GM19455 (cell line): ENCODE results near the gene SFMBT1.

Source experiments
- ATAC-seq: cut with Tn5 transposase; IDR thresholded peaks from one replicate; pipeline ENCODE4 v1.9.1; 2021; ENCODE audit not compliant: unreplicated experiment

The SFMBT1 gene

GRCh38 chr3:52890735-52891134 lies 155.1 kb downstream of the SFMBT1 start:
- ATAC-seq: no peak

- ATAC-seq: no peak
Observed at GRCh38 chr3:52889901-52890300, 156.0 kb downstream of the SFMBT1 start.

GRCh38 chr3:52887166-52887565 lies 158.7 kb downstream of the SFMBT1 start:
- no peak for ATAC-seq

- ATAC-seq: no peak
Observed at GRCh38 chr3:52886049-52886730, 159.7 kb downstream of the SFMBT1 start.

- no peak for ATAC-seq
Observed at GRCh38 chr3:52882377-52882776, 163.5 kb downstream of the SFMBT1 start.

GRCh38 chr3:52881871-52882270 lies 164.0 kb downstream of the SFMBT1 start:
- ATAC-seq: no peak

- no peak for ATAC-seq
Observed at GRCh38 chr3:52880474-52880873, 165.4 kb downstream of the SFMBT1 start.

GRCh38 chr3:52880047-52880446 lies 165.8 kb downstream of the SFMBT1 start:
- ATAC-seq: no peak

GRCh38 chr3:52879581-52879980 lies 166.3 kb downstream of the SFMBT1 start:
- no peak for ATAC-seq

GRCh38 chr3:52879090-52879489 lies 166.8 kb downstream of the SFMBT1 start:
- no peak for ATAC-seq

GRCh38 chr3:52877085-52877484 lies 168.8 kb downstream of the SFMBT1 start:
- no peak for ATAC-seq

GRCh38 chr3:52874864-52875587 lies 170.8 kb downstream of the SFMBT1 start:
- no peak for ATAC-seq

GRCh38 chr3:52874160-52874701 lies 171.6 kb downstream of the SFMBT1 start:
- ATAC-seq: no peak

GRCh38 chr3:52873433-52874159 lies 172.3 kb downstream of the SFMBT1 start:
- no peak for ATAC-seq

- no peak for ATAC-seq
Observed at GRCh38 chr3:52872245-52872644, 173.6 kb downstream of the SFMBT1 start.

GRCh38 chr3:52871761-52872160 lies 174.1 kb downstream of the SFMBT1 start:
- ATAC-seq: no peak

GRCh38 chr3:52870471-52870870 lies 175.4 kb downstream of the SFMBT1 start:
- ATAC-seq: no peak

GRCh38 chr3:52866427-52866826 lies 179.4 kb downstream of the SFMBT1 start:
- no peak for ATAC-seq

GRCh38 chr3:52865994-52866393 lies 179.9 kb downstream of the SFMBT1 start:
- no peak for ATAC-seq

- no peak for ATAC-seq
Observed at GRCh38 chr3:52860424-52860768, 185.5 kb downstream of the SFMBT1 start.

- no peak for ATAC-seq
Observed at GRCh38 chr3:52859686-52860423, 186.0 kb downstream of the SFMBT1 start.
